K562 (cell line): ENCODE results near the gene PAXIP1. TPM values are rescaled to one million over a fixed set of nuclear protein-coding genes. Genes with fewer than 3 reads are reported as not detected.

Source experiments
- ARID2 ChIP-seq: fragments of 450-650 bp; IDR thresholded peaks from 2 replicates; pipeline ENCODE4 v1.6.1; 2017; ENCODE audit warnings: antibody characterized with exemption, mild to moderate bottlenecking
- ARNT ChIP-seq, 2 experiments: fragments of 450-650 bp; IDR thresholded peaks; 2 replicates each; pipeline ENCODE4 v1.6.1; 2016; ENCODE audit warnings: mild to moderate bottlenecking in 1 of 2
- ASH1L ChIP-seq: fragments of 450-650 bp; IDR thresholded peaks from 2 replicates; pipeline ENCODE4 v1.6.1; 2018; ENCODE audit warnings: borderline replicate concordance, mild to moderate bottlenecking, low read depth; ENCODE audit not compliant: partially characterized antibody
- CXXC5 ChIP-seq: fragments of 250-450 bp; sonication (Bioruptor Pico); IDR thresholded peaks from 2 replicates; pipeline ENCODE4 v1.8.0; 2022; ENCODE audit warnings: inconsistent platforms, mild to moderate bottlenecking, moderate library complexity
- EWSR1 ChIP-seq: fragments of 450-650 bp; IDR thresholded peaks from 2 replicates; pipeline ENCODE4 v1.6.1; 2018; ENCODE audit warnings: borderline replicate concordance, mild to moderate bottlenecking, low read depth, moderate library complexity; ENCODE audit not compliant: partially characterized antibody
- FIP1L1 ChIP-seq: fragments of 200-400 bp; formaldehyde crosslinking; IDR thresholded peaks from 2 replicates; pipeline ENCODE4 v1.6.1; 2018; ENCODE audit warnings: mild to moderate bottlenecking, low read depth, low read length; ENCODE audit not compliant: poor library complexity, severe bottlenecking
- FUS ChIP-seq: fragments of 200-400 bp; formaldehyde crosslinking; optimal IDR thresholded peaks from 2 replicates; pipeline ENCODE3; 2017; ENCODE audit warnings: low read depth, low read length
- GABPA ChIP-seq: fragments of 200-800 bp; sonication (Bioruptor generic); conservative IDR thresholded peaks from 2 replicates; pipeline ENCODE4 v1.6.1; 2016; ENCODE audit warnings: low read depth, missing genetic modification characterization, missing compliant biosample characterization
- HDGF ChIP-seq: fragments of 450-650 bp; IDR thresholded peaks from 2 replicates; pipeline ENCODE4 v1.6.1; 2016
- ILF3 ChIP-seq: fragments of 450-650 bp; IDR thresholded peaks from 2 replicates; pipeline ENCODE4 v1.6.1; 2018; ENCODE audit warnings: antibody characterized with exemption, mild to moderate bottlenecking, moderate library complexity, borderline replicate concordance
- NFE2L1 ChIP-seq: fragments of 450-650 bp; IDR thresholded peaks from 2 replicates; pipeline ENCODE4 v1.6.1; 2016; ENCODE audit warnings: missing genetic modification characterization, low read depth, mild to moderate bottlenecking, missing compliant biosample characterization, moderate library complexity, borderline replicate concordance
- PML ChIP-seq: IDR thresholded peaks from 2 replicates; pipeline ENCODE4 v1.6.1; 2012; ENCODE audit warnings: low read length, inconsistent platforms
- PTBP1 ChIP-seq: fragments of 200-400 bp; formaldehyde crosslinking; IDR thresholded peaks from 2 replicates; pipeline ENCODE4 v1.6.1; 2017; ENCODE audit warnings: low read depth, low read length
- SAFB ChIP-seq: fragments of 200-400 bp; formaldehyde crosslinking; IDR thresholded peaks from 2 replicates; pipeline ENCODE4 v1.6.1; 2017; ENCODE audit warnings: low read depth, low read length, borderline replicate concordance
- SFPQ ChIP-seq: fragments of 200-400 bp; formaldehyde crosslinking; IDR thresholded peaks from 2 replicates; pipeline ENCODE4 v1.6.1; 2017; ENCODE audit warnings: mild to moderate bottlenecking, low read depth, low read length, moderate library complexity
- SMARCB1 ChIP-seq: IDR thresholded peaks from 2 replicates; pipeline ENCODE4 v1.6.1; 2011; ENCODE audit warnings: improper control_type of control experiment, low read depth; ENCODE audit not compliant: insufficient read length
- THRB ChIP-seq: fragments of 450-650 bp; formaldehyde crosslinking; conservative IDR thresholded peaks from 2 replicates; pipeline ENCODE4 v1.4.0; 2022; ENCODE audit warnings: mild to moderate bottlenecking, missing genetic modification characterization
- ZHX1 ChIP-seq: fragments of 150-350 bp; conservative IDR thresholded peaks from 2 replicates; pipeline ENCODE4 v1.6.1; 2014; ENCODE audit warnings: low read length
- ZNF282 ChIP-seq: sonication (generic); formaldehyde crosslinking; IDR thresholded peaks from 2 replicates; pipeline ENCODE4 v1.8.1; 2023; ENCODE audit warnings: missing genetic modification reagents
- ZNF436 ChIP-seq: fragments of 250-450, 450-650 bp; sonication (Bioruptor Pico); formaldehyde crosslinking; IDR thresholded peaks from 2 replicates; pipeline ENCODE4 v1.7.0; 2020; ENCODE audit warnings: mild to moderate bottlenecking
- ZNF561 ChIP-seq: fragments of 450-650 bp; formaldehyde crosslinking; conservative IDR thresholded peaks from 2 replicates; pipeline ENCODE4 v1.4.0; 2020; ENCODE audit warnings: mild to moderate bottlenecking, moderate library complexity
- ZNF586 ChIP-seq: fragments of 450-650 bp; formaldehyde crosslinking; conservative IDR thresholded peaks from 2 replicates; pipeline ENCODE4 v1.4.0; 2020; ENCODE audit warnings: mild to moderate bottlenecking, moderate library complexity
- ZNF740 ChIP-seq, 3 experiments: fragments of 200-800 bp in 1 of 3; sonication (Bioruptor generic) in 1 of 3; sonication (generic) in 1 of 3; formaldehyde crosslinking in 1 of 3; IDR thresholded peaks; 2 replicates each; pipeline versions ENCODE4 v1.6.1 to v1.8.0; 2016 to 2022; ENCODE audit warnings: mild to moderate bottlenecking in 2 of 3, missing compliant biosample characterization in 2 of 3, missing genetic modification characterization in 2 of 3, missing genetic modification reagents in 1 of 3
- ZNF75A ChIP-seq: fragments of 450-650 bp; formaldehyde crosslinking; IDR thresholded peaks from 2 replicates; pipeline ENCODE4 v1.4.0; 2020; ENCODE audit warnings: mild to moderate bottlenecking
- polyA plus RNA-seq, 8 experiments: library from polyadenylated mRNA; depleted of rRNA in 4 of 8; stranded (reverse) in 5 of 8; unstranded in 3 of 8; fragments of >200 nt; fragmentation: Nextera tagmentation in 2 of 8; fragmentation: Illumina TruSeq in 1 of 8; extraction: Ambion mirVana in 2 of 8; extraction: Trizol in 1 of 8; gene quantifications; 2 replicates each; pipeline versions ENCODE4 v1.2.1 to v1.2.3, GENCODE V29; 2011 to 2014; ENCODE audit warnings: inconsistent platforms in 1 of 8, missing spikeins in 1 of 8
- total RNA-seq, 7 experiments: library from RNA; depleted of rRNA in 6 of 7; stranded (reverse); fragments of >200 nt in 6 of 7; fragmentation: Illumina TruSeq in 2 of 7; extraction: Trizol in 2 of 7; gene quantifications; 2 replicates each; pipeline versions ENCODE4 v1.2.1 to v1.2.3, GENCODE V29; 2011 to 2021; ENCODE audit warnings: low replicate concordance in 1 of 7

PAXIP1 gene
- total and polyA plus RNA-seq, 9 of the 15 experiments (the other 6 are each of a cell fraction or from before 2014, with no cell fraction given) = 9.7 to 37.9 (median 28.4) TPM

GRCh38 chr7:155003092-155003375 lies at the start of gene PAXIP1 (continued):
- TF ChIP-seq SAFB (no peak), SFPQ (no peak), ZNF586 (CRISPR knock-in tag) (no peak), SMARCB1 (no peak), GABPA (no peak), FIP1L1 (peak; percentile 47), ARNT (IDR thresholded peaks at IDR 0.05) (no peak), THRB (no peak), ZNF282 (no peak), PTBP1 (no peak), HDGF (no peak), CXXC5 (peak; percentile 87), ILF3 (peak; percentile 92), ASH1L (peak; percentile 44), ZNF436 (CRISPR knock-in tag) (no peak), FUS (no peak), ZNF740 (CRISPR knock-in tag; IDR thresholded peaks at IDR 0.05) (no peak), ZNF740 (tag; IDR thresholded peaks at IDR 0.05) (no peak), ZNF75A (no peak), ARID2 (no peak), PML (no peak), EWSR1 (no peak), ZHX1 (no peak), NFE2L1 (tag) (no peak), ZNF561 (CRISPR knock-in tag) (no peak)
